ENCODE measurements around the gene RRBP1.

The RRBP1 gene

GRCh38 chr20:17605131-17605660 lies 76.8 kb downstream of the RRBP1 start:
- no peak for DNase-seq

GRCh38 chr20:17602493-17602892 lies 79.5 kb downstream of the RRBP1 start:
- DNase-seq: no peak

- DNase-seq: peak; percentile 88 to 90
Observed at GRCh38 chr20:17601957-17602356, 80.1 kb downstream of the RRBP1 start.

- no peak for DNase-seq
Observed at GRCh38 chr20:17598013-17598550, 84.0 kb downstream of the RRBP1 start.

GRCh38 chr20:17595856-17596255 lies 86.2 kb downstream of the RRBP1 start:
- no peak for DNase-seq

GRCh38 chr20:17594443-17594842 lies 87.6 kb downstream of the RRBP1 start:
- DNase-seq: no peak

- DNase-seq: no peak
Observed at GRCh38 chr20:17593902-17594301, 88.1 kb downstream of the RRBP1 start.

GRCh38 chr20:17590245-17590644 lies 91.8 kb downstream of the RRBP1 start:
- no peak for DNase-seq

GRCh38 chr20:17589161-17589834 lies 92.7 kb downstream of the RRBP1 start:
- DNase-seq: no peak

GRCh38 chr20:17587824-17588223 lies 94.2 kb downstream of the RRBP1 start:
- no peak for DNase-seq

GRCh38 chr20:17587148-17587547 lies 94.9 kb downstream of the RRBP1 start:
- no peak for DNase-seq

GRCh38 chr20:17586250-17586649 lies 95.8 kb downstream of the RRBP1 start:
- DNase-seq: no peak

GRCh38 chr20:17584689-17585088 lies 97.4 kb downstream of the RRBP1 start:
- no peak for DNase-seq

GRCh38 chr20:17583126-17583525 lies 98.9 kb downstream of the RRBP1 start:
- DNase-seq: no peak

GRCh38 chr20:17580895-17581294 lies 101.1 kb downstream of the RRBP1 start:
- no peak for DNase-seq

GRCh38 chr20:17579369-17580039 lies 102.5 kb downstream of the RRBP1 start:
- DNase-seq: no peak

GRCh38 chr20:17576215-17576614 lies 105.8 kb downstream of the RRBP1 start:
- no peak for DNase-seq

GRCh38 chr20:17573463-17573862 lies 108.6 kb downstream of the RRBP1 start:
- DNase-seq: no peak

- peak in 1 of 2 experiments; percentile 8 for DNase-seq
Observed at GRCh38 chr20:17572034-17572638, 109.9 kb downstream of the RRBP1 start.

GRCh38 chr20:17571153-17571527 lies 110.9 kb downstream of the RRBP1 start:
- DNase-seq: no peak

- DNase-seq: peak; percentile 77 to 81
Observed at GRCh38 chr20:17570347-17571152, 111.5 kb downstream of the RRBP1 start.

GRCh38 chr20:17569616-17570346 lies 112.3 kb downstream of the RRBP1 start, which contains the start of gene DSTN:
TSS of gene DSTN (plus strand) at chr20:17570075. CDS start at chr20:17570209, 134 bp downstream.
- DNase-seq: peak; percentile 94 to 99

All from NCI-H526 (cell line).